Cortex of kidney (tissue), 1 donor: Measurements from ENCODE around the gene RLN1.
"Not testable (repeated sequence)": the region's sequence is repeated elsewhere in the genome, so short reads cannot be mapped to it uniquely, and the experiment has no call there.

Experiments
- DNase-seq: peaks from one replicate; lab custom pipeline; 2025; lab: John Stamatoyannopoulos, UW

Gene RLN1

GRCh38 chr9:5321601-5322000 is 18.1 kb downstream of the RLN1 start:
- DNase-seq: not testable (repeated sequence)

GRCh38 chr9:5321058-5321457 is 18.6 kb downstream of the RLN1 start:
- no peak for DNase-seq

- DNase-seq: not testable (repeated sequence)
These were observed 23.3 kb downstream of the RLN1 start for GRCh38 chr9:5316406-5316805.

GRCh38 chr9:5315187-5315923 is 24.3 kb downstream of the RLN1 start:
- no peak for DNase-seq

- DNase-seq: no peak
These were observed 28.8 kb downstream of the RLN1 start for GRCh38 chr9:5310851-5311250.

GRCh38 chr9:5305741-5306140 is 33.9 kb downstream of the RLN1 start:
- DNase-seq: no peak

GRCh38 chr9:5303840-5304795 is 35.6 kb downstream of the RLN1 start, which contains the start of gene RLN2:
TSS of gene RLN2 (minus strand) at chr9:5304716. CDS start at chr9:5304580, 136 bp downstream.
- DNase-seq: not testable (repeated sequence)

GRCh38 chr9:5301544-5301943 is 38.1 kb downstream of the RLN1 start:
- no peak for DNase-seq

- DNase-seq: no peak
These were observed 47.5 kb downstream of the RLN1 start for GRCh38 chr9:5292141-5292540.

- no peak for DNase-seq
These were observed 51.1 kb downstream of the RLN1 start for GRCh38 chr9:5288591-5288990.

- DNase-seq: no peak
These were observed 53.4 kb downstream of the RLN1 start for GRCh38 chr9:5286262-5286661.
